HG03135 (cell line): ENCODE measurements around the gene ASF1A.
A peak's percentile ranks its signal among the peaks of the same experiment; 100 is the strongest.
"Not testable (repeated sequence)": the region's sequence is repeated elsewhere in the genome, so short reads cannot be mapped to it uniquely, and the experiment has no call there.

ENCODE experiments used
- ATAC-seq: cut with Tn5 transposase; IDR thresholded peaks from one replicate; pipeline ENCODE4 v1.9.1; 2021; ENCODE audit warnings: mild to moderate bottlenecking, moderate library complexity; ENCODE audit not compliant: unreplicated experiment

ASF1A gene

DNA sequence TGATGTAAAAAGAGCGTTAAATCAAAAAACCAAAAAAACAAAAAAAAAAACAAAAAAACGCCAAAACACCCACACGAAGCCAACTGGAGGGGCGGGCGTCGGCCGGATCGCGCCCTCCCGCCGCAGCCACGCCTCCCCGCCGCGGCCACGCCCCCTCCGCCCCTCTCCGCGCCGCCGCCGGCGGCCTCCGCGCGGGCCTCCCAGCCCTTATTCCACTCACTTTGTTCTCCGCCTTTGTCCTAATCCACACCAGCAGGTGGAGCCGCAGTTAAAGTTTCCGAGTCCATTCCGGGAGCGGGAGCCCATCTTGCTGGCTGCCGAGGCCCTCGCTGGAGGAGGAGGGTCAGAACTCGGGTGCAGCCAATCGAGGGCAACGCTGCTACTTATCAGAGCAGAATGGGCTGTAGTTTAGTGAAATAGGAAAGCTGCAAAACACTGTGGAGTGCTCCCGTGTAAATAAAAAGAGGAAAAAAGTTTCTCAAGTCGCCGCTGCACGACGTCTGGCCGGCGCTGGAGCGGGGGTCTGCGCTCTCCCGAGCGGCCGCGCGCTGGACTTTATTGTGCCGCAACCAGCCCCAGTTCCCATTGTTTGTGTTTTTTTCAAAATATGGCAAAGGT, at the start of gene ASF1A:
Gene ASF1A, plus strand, starts transcription at position 346 of the 618 bp plus-strand sequence. Its CDS starts 262 bp downstream, at position 608.
- ATAC-seq, result peak; percentile 58

GRCh38 chr6:118844915-118845314, 49.0 kb upstream of the ASF1A start:
- ATAC-seq, result peak; percentile 42

- ATAC-seq, result no peak
These were observed 40.5 kb upstream of the ASF1A start for GRCh38 chr6:118853408-118853807.

GRCh38 chr6:118856301-118856700, 37.7 kb upstream of the ASF1A start:
- ATAC-seq, result no peak

DNA sequence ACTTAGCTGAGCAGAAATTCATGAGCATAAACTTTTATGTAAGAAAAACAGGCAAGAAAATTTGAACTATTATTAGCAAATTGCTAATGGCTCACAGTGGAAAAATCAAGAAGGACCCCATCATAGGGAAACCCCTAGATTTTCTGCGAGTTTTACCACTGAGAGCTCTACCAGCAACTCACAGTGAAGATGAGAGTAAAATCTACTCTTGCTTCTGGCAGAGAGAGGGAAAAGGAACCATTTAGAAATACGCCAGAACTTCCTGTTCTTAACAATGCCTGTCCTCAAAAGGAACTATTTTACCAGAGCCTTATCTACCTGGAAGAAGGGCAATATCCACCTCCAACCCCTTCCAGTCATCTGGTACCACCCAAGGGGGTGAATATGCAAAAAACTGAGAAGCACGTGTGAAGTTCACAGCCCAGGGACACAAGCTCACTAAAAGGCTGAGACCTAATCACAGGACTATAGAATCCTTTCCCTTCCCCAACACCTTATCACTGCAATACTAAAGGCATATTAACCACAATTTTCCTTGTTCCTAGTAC, 34.4 kb upstream of the ASF1A start:
- ATAC-seq, result no peak

DNA sequence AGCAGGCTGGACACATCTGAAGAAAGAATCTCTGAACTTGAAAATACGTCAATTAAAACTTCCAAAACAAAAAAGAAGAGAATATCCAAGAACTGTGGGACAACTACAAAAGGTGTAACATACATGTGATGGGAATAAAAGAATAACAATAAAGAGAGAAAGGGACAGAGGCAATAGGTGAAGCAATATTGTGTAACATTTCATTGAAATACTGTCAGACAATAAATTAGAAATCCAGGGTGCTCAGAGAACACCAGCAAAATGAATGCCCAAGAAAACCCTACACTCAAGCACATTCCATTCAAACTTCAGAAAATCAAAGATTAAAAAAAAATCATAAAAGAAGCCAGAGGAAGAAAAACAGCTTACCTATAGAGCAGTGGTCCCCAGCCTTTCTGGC, 33.6 kb upstream of the ASF1A start:
- ATAC-seq, result no peak

GRCh38 chr6:118860880-118861279, 33.1 kb upstream of the ASF1A start:
- no peak for ATAC-seq

- ATAC-seq, result no peak
These were observed 31.5 kb upstream of the ASF1A start for GRCh38 chr6:118862443-118862842.

- ATAC-seq, result no peak
These were observed 29.4 kb upstream of the ASF1A start for GRCh38 chr6:118864341-118865099.

- no peak for ATAC-seq
These were observed 28.9 kb upstream of the ASF1A start for GRCh38 chr6:118865100-118865391.

GRCh38 chr6:118867181-118867580, 26.8 kb upstream of the ASF1A start:
- ATAC-seq, result no peak

DNA sequence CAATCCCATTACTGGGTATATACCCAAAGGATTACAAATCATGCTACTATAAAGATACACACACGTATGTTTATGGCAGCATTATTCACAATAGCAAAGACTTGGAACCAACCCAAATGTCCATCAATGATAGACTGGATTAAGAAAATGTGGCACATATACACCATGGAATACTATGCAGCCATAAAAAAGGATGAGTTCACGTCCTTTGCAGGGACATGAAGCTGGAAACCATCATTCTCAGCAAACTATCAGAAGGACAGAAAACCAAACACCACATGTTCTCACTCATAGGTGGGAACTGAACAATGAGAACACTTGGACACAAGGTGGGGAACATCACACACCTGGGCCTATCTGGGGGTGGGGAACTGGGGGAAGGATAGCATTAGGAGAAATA, 25.1 kb upstream of the ASF1A start:
- ATAC-seq, result not testable (repeated sequence)

GRCh38 chr6:118869350-118869749, 24.6 kb upstream of the ASF1A start:
- ATAC-seq, result no peak

DNA sequence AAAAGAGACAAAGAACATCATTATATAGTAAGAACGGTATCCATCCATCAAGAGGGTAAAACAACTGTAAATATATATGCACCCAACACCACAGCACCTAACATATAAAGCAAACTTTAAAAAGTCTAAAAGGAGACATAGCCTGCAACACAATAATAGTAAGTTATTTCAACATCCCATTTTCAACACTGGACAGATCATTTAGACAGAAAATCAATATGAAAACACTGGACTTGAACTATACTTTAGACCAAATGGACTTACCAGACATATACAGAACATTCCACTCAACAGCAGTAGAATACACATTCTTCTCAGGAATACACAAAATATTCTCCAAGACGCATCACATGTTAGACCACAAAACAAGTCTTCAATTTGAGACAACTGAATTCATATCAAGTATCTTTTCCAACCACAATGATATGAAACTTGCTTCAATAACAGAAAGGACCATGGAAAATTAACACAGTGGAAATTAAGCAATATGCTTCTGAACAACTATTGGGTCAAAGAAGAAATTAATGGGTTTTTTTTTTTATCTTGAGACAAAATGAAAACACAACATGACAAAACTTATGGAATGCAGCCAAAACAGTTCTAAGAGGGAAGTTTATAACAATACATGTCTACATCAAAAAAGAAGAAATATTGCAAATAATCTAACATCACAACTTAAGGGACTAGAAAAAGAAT, 23.9 kb upstream of the ASF1A start:
- ATAC-seq, result no peak

- ATAC-seq, result no peak
These were observed 22.6 kb upstream of the ASF1A start for GRCh38 chr6:118871331-118871730.

DNA sequence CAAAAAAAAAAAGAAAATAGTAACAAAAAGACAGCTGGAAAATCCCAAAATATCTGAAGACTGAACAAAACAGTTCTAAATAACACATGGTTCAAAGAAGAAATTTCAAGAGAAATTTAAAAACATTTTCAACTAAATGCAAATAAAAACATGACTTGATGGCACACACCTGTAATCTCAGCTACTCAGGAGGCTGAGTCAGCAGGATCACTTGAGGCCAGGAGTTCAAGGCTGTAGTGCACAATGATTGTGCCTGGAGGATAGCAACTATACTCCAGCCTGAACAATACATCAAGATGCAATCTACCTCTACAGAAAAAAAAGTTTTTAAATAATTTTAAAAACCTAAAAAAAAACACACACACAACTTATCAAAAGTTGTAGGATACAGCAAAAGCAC, 21.6 kb upstream of the ASF1A start:
- no peak for ATAC-seq

DNA sequence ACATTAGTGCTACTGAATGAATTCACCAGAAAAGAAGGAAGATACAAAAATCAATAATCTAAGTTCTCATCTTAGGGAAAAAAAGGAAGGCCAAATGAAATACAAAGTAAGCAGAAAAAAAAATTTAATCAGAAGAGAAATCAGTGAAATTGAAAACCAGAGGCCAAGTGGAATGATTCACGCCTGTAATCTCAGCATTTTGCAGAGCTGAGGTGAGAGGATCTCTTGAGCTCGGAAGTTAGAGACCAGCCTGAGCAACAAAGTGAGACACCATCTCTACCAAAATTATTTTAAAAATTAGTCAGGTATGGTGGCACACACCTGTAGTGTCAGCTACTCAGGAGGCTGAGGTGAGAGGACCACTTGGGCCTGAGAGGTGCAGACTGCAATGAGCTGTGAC, 21.2 kb upstream of the ASF1A start:
- no peak for ATAC-seq

GRCh38 chr6:118873239-118873638, 20.7 kb upstream of the ASF1A start:
- ATAC-seq, result no peak

DNA sequence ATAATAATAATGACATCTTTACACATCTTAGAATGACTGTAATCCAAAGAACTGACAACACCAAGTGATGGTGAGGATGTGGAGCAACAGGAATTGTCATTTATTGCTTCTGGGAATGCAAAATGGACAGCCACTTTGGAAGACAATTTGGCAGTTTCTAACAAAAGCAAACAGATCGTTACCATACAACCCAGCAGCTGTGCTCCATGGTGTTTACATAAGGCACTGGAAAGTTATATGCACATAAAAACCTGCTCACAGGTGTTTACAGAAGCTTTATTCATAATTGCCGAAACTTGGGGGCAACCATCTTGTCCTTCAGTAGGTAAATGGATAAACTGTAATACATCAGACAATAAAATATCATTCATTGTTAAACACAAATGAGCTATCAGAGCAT, 18.3 kb upstream of the ASF1A start:
- ATAC-seq, result no peak

- no peak for ATAC-seq
These were observed 17.8 kb upstream of the ASF1A start for GRCh38 chr6:118876198-118876597.

- ATAC-seq, result no peak
These were observed 17.1 kb upstream of the ASF1A start for GRCh38 chr6:118876814-118877213.

DNA sequence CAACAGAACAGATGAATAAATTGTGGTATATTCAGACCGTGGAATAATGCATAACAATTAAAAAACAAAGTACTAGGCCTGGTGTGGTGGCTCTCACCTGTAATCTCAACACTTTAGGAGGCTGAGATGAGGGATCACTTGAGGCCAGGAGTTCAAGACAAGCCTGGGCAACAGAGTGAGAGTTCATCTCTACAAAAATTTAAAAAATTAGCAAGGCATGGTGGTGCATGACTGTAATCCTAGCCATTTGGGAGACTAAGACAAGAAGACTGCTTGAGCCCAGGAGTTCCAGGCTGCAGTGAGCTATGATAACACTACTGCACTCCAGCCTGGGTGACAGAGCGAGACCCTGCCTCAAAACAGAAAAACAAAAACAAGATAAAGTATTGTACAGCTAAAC, 16.1 kb upstream of the ASF1A start:
- ATAC-seq, result no peak
